DND-41 (cell line): ENCODE data around the gene CUBN.

Experiments
- EZH2 ChIP-seq: IDR thresholded peaks from 3 replicates; pipeline ENCODE4 v1.6.1; 2012; ENCODE audit warnings: borderline replicate concordance, low read depth, mild to moderate bottlenecking, moderate library complexity, low read length, inconsistent platforms; ENCODE audit not compliant: severe bottlenecking
- TF ChIP-seq, protein P1 (sequence below): IDR thresholded peaks from 2 replicates; pipeline ENCODE4 v1.5.1; 2012; ENCODE audit warnings: borderline replicate concordance, low read length, moderate library complexity, mild to moderate bottlenecking; ENCODE audit not compliant: poor library complexity, severe bottlenecking; ENCODE audit errors: extremely low read depth

DNA sequence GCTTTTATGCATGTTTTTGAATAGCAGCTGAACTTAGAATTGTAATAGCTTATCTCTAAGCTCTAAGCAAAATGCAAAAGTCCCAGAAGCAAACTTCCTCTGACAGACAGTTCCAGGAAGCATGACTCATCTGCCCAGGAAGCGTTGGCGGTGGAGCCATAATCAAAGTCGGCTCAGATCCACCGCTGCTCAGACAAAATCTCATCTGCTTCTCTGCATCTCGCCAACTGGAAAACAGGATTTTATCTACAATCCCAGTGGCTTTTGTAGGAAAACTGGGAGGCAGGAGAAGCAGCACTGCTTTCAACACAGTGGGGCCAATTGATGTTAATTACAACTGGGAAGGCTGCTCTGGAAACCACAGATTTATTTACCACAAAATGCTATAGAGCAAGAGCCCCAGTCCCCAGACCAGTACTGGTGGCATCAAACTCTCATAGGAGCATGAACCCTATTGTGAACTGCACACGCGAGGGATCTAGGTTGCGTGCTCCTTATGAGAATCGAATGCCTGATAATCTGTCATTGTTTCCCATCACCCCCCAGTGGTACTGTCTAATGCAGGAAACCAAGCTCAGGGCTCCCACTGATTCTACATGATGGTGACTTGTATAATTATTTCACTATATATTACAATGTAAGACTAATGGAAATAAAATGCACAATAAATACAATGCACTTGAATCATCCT is 99.9 kb downstream of the CUBN start:
- TF ChIP-seq, protein P1, sequence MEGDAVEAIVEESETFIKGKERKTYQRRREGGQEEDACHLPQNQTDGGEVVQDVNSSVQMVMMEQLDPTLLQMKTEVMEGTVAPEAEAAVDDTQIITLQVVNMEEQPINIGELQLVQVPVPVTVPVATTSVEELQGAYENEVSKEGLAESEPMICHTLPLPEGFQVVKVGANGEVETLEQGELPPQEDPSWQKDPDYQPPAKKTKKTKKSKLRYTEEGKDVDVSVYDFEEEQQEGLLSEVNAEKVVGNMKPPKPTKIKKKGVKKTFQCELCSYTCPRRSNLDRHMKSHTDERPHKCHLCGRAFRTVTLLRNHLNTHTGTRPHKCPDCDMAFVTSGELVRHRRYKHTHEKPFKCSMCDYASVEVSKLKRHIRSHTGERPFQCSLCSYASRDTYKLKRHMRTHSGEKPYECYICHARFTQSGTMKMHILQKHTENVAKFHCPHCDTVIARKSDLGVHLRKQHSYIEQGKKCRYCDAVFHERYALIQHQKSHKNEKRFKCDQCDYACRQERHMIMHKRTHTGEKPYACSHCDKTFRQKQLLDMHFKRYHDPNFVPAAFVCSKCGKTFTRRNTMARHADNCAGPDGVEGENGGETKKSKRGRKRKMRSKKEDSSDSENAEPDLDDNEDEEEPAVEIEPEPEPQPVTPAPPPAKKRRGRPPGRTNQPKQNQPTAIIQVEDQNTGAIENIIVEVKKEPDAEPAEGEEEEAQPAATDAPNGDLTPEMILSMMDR, result no peak
- no peak for TF ChIP-seq EZH2
